Panc1 (cell line): ENCODE results near the gene HOXB13.
"Not testable (repeated sequence)": the region's sequence is repeated elsewhere in the genome, so short reads cannot be mapped to it uniquely, and the experiment has no call there.

Experiments used
- POLR2AphosphoS5 ChIP-seq: IDR thresholded peaks from 2 replicates; pipeline ENCODE4 v1.6.1; 2012; ENCODE audit warnings: mild to moderate bottlenecking, low read depth, low read length, moderate library complexity
- TCF7L2 ChIP-seq: IDR thresholded peaks from 2 replicates; pipeline ENCODE4 v1.6.1; 2011; ENCODE audit warnings: mild to moderate bottlenecking, low read depth, low read length, inconsistent platforms
- TF ChIP-seq, protein P1 (sequence below): fragments of 450-650 bp; IDR thresholded peaks from 2 replicates; pipeline ENCODE4 v1.5.1; 2017; ENCODE audit warnings: mild to moderate bottlenecking
- TF ChIP-seq, protein P2 (sequence below), 2 experiments: IDR thresholded peaks; 2 replicates each; pipeline ENCODE4 v1.6.1; 2011 to 2012; ENCODE audit warnings: low read depth in 2 of 2, control low read depth in 1 of 2, low read length in 1 of 2, mild to moderate bottlenecking in 1 of 2, moderate library complexity in 1 of 2; ENCODE audit not compliant: insufficient read depth in 1 of 2

DNA sequence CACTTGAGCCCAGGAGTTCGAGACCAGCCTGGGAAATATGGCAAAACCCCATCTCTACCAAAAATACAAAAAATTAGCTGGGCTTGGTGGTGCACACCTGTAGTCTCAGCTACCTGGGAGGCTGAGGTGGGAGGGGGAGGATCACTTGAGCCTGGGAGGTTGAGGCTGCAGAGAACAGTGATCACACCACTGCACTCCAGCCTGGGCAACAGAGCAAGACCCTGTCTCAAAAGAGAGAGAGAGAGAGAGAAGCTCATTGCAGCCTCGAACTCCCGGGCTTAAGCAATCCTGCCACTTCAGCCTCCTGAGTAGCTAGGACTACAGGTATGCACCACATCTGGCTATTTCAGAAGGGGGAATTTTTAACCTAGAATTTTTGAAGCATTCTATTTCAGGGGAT is 12.0 kb downstream of the HOXB13 start:
- TF ChIP-seq POLR2AphosphoS5, TCF7L2: not testable (repeated sequence)
- TF ChIP-seq, protein P1, sequence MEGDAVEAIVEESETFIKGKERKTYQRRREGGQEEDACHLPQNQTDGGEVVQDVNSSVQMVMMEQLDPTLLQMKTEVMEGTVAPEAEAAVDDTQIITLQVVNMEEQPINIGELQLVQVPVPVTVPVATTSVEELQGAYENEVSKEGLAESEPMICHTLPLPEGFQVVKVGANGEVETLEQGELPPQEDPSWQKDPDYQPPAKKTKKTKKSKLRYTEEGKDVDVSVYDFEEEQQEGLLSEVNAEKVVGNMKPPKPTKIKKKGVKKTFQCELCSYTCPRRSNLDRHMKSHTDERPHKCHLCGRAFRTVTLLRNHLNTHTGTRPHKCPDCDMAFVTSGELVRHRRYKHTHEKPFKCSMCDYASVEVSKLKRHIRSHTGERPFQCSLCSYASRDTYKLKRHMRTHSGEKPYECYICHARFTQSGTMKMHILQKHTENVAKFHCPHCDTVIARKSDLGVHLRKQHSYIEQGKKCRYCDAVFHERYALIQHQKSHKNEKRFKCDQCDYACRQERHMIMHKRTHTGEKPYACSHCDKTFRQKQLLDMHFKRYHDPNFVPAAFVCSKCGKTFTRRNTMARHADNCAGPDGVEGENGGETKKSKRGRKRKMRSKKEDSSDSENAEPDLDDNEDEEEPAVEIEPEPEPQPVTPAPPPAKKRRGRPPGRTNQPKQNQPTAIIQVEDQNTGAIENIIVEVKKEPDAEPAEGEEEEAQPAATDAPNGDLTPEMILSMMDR: not testable (repeated sequence)
- TF ChIP-seq, protein P2, sequence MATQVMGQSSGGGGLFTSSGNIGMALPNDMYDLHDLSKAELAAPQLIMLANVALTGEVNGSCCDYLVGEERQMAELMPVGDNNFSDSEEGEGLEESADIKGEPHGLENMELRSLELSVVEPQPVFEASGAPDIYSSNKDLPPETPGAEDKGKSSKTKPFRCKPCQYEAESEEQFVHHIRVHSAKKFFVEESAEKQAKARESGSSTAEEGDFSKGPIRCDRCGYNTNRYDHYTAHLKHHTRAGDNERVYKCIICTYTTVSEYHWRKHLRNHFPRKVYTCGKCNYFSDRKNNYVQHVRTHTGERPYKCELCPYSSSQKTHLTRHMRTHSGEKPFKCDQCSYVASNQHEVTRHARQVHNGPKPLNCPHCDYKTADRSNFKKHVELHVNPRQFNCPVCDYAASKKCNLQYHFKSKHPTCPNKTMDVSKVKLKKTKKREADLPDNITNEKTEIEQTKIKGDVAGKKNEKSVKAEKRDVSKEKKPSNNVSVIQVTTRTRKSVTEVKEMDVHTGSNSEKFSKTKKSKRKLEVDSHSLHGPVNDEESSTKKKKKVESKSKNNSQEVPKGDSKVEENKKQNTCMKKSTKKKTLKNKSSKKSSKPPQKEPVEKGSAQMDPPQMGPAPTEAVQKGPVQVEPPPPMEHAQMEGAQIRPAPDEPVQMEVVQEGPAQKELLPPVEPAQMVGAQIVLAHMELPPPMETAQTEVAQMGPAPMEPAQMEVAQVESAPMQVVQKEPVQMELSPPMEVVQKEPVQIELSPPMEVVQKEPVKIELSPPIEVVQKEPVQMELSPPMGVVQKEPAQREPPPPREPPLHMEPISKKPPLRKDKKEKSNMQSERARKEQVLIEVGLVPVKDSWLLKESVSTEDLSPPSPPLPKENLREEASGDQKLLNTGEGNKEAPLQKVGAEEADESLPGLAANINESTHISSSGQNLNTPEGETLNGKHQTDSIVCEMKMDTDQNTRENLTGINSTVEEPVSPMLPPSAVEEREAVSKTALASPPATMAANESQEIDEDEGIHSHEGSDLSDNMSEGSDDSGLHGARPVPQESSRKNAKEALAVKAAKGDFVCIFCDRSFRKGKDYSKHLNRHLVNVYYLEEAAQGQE (IDR thresholded peaks at IDR 0.05; ENCODE audit: insufficient read depth in 1 of 2, low read depth in 2 of 2, low read length in 1 of 2): not testable (repeated sequence)
